Astrocyte (in vitro differentiated cells and primary cell): ENCODE measurements around the gene AP3S1.

Source experiments
- EZH2 ChIP-seq: IDR thresholded peaks from 2 replicates; pipeline ENCODE4 v1.6.1; 2012; ENCODE audit warnings: mild to moderate bottlenecking, low read length, inconsistent platforms; ENCODE audit not compliant: insufficient read depth
- TF ChIP-seq, protein P1 (sequence below): IDR thresholded peaks from 2 replicates; pipeline ENCODE4 v1.5.1; 2011; ENCODE audit warnings: low read depth, mild to moderate bottlenecking, inconsistent platforms, low read length, moderate library complexity; ENCODE audit not compliant: insufficient read depth

DNA sequence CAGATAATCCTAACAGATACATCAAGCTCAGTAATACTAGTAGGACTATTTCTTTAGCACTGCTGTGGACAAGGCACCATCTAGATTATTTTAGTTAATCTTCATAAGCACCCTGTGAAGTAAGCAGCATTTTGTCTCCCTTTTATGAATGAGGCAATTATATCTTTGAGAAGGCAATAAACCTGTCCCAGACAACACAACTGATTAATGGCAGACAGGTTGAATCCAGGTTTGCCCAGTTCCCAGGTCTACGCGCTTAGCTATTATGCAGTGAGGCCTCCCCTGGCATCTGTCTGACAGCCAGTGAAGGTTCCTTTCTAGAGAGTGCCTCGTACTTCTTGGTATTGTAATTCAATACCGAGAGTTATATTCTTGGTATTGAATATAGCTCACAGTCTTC, 110.9 kb downstream of the AP3S1 start:
- TF ChIP-seq, protein P1, sequence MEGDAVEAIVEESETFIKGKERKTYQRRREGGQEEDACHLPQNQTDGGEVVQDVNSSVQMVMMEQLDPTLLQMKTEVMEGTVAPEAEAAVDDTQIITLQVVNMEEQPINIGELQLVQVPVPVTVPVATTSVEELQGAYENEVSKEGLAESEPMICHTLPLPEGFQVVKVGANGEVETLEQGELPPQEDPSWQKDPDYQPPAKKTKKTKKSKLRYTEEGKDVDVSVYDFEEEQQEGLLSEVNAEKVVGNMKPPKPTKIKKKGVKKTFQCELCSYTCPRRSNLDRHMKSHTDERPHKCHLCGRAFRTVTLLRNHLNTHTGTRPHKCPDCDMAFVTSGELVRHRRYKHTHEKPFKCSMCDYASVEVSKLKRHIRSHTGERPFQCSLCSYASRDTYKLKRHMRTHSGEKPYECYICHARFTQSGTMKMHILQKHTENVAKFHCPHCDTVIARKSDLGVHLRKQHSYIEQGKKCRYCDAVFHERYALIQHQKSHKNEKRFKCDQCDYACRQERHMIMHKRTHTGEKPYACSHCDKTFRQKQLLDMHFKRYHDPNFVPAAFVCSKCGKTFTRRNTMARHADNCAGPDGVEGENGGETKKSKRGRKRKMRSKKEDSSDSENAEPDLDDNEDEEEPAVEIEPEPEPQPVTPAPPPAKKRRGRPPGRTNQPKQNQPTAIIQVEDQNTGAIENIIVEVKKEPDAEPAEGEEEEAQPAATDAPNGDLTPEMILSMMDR, result no peak
- no peak for TF ChIP-seq EZH2
